H7 (cell line): ENCODE results near the gene UBL4B. TPM values are rescaled to one million over a fixed set of nuclear protein-coding genes. Genes with fewer than 3 reads are reported as not detected.
A peak's percentile ranks its signal among the peaks of the same experiment; 100 is the strongest.

Source experiments
- DNase-seq: peaks from one replicate; pipeline ENCODE4 v3.0.0; 2012
- H3K27me3 ChIP-seq: 2 replicates; pipeline ENCODE4 v1.6.0; 2011; ENCODE audit warnings: mild to moderate bottlenecking, low read length; ENCODE audit not compliant: control insufficient read depth, insufficient read depth
- H3K36me3 ChIP-seq: replicated peaks from 2 replicates; pipeline ENCODE4 v1.5.1; 2011; ENCODE audit warnings: low read length; ENCODE audit not compliant: control insufficient read depth, insufficient read depth
- H3K4me3 ChIP-seq: 2 replicates; pipeline ENCODE4 v1.5.1; 2011; ENCODE audit warnings: low read depth, mild to moderate bottlenecking, control low read depth, low read length, moderate library complexity; ENCODE audit not compliant: insufficient read depth
- total RNA-seq: library from RNA; depleted of rRNA; stranded (reverse); fragments of >200 nt; shearing (Covaris generic); gene quantifications from 2 replicates; pipeline ENCODE4 v1.2.3, GENCODE V29; 2014

The UBL4B gene
- total RNA-seq, 1 experiment from 2014 or later, result not detected

DNA sequence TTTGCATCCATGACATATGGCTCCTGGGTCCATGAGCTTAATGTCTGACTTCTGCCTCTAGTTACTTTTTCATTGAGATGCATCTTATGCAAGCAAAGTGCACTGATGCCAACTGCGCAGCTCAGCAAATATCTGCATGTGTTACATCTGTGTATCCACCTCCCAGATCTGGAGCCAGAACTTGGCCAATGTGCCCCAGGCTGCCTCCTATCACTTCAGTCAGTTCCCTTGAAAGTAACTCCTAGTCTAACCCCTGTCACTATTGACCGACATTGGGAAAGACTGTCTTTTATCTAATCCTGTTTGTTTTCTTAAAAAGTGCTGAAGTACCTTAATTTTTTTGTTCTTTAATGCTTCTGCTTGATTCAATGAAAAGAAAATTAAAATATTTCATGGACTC lies 19.3 kb upstream of the UBL4B start:
- no peak for DNase-seq
- H3K36me3 ChIP-seq, result no peaks in the 10 kb centered on the region
- peaks cover 7% of the 10 kb centered on the region; the same call in 1 of the 2 replicates for H3K27me3 ChIP-seq
- no peak overlapping the region for H3K4me3 ChIP-seq

GRCh38 chr1:110094931-110095654 lies 17.1 kb upstream of the UBL4B start:
- H3K27me3 ChIP-seq, result peaks cover 3% of the 10 kb centered on the region; the same call in 1 of the 2 replicates
- H3K36me3 ChIP-seq, result no peaks in the 10 kb centered on the region
- H3K4me3 ChIP-seq, result no peak overlapping the region
- peak; percentile 24 for DNase-seq

DNA sequence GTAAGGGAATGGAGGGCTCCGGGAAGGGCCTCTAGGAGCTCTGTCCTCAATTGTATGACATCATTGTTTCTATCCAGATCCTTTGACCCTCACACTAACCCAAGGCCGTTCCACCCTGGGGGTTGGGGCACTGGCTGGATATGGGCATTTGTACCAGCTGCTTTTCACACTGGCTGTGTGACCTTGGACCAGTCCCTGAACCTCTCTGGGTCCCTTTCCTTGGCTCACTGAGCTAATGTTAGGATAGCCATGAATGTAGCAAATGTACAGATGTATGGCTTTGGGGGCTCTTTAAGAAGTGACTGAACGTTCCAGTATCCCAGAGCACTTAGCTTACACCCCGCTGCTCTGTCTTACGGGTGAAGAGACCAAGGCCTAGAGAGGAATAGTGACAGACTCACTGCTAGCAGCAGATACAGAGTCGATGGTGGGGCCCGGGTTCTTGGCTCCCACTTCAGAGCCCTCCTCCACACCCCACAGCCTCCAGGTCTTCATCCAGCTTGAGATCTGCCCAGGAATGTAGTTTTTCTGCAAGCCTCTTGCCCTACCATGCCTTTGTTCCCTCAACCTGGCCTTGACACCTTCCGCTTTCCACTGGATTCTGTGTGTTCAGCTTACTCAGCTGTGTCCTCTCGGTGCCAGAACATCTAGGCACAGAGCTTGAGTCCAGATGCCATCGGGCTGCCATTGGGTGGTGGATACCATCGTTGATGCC lies 14.6 kb upstream of the UBL4B start:
- H3K36me3 ChIP-seq, result no peaks in the 10 kb centered on the region
- H3K27me3 ChIP-seq, result peaks cover 2% of the 10 kb centered on the region; the same call in 1 of the 2 replicates
- no peak for DNase-seq
- H3K4me3 ChIP-seq, result no peak overlapping the region

DNA sequence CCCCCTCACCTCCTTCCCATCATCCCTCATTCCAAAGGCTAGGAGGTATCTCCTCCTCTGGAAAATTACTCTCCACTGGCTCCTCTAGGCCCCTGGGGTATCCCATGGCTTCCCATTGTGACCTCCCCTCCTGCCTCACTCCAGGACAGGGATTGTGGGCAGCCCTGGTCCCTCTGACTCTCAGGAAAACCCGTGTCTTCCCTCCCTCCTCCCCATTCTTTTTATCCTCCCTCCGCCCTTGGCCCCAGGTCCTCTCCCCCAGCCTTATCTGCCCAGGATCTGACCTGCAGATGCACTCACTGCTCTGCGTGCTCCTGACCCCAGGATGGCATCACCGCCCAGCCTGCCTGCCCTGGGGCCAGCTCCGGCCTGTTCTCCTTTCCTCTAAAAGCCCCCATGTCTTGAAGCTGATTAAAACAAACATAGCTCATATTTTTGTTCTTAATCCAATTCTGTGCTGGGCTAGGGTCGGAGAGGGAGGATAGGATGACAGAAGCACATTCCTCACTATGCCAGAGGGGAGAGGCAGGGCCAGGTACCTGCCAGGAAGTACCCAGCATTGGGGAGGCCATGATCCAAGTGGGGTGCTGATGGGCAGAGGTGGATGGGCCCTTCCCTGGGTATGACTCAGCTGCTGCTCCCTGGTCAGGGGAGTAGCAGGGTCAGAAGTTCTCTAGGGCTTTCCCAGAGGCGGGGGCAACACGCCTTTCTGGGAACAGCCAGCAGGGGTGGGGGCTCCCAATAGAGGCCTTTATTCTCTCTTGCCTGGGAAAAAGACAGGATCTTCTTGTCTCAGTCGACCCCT lies 13.8 kb upstream of the UBL4B start:
- no peak overlapping the region for H3K4me3 ChIP-seq
- no peak for DNase-seq
- H3K36me3 ChIP-seq, result no peaks in the 10 kb centered on the region

GRCh38 chr1:110100335-110100734 lies 11.9 kb upstream of the UBL4B start:
- no peak for DNase-seq
- Histone ChIP-seq H3K4me3 (no peak overlapping the region), H3K27me3 (no peaks in the 10 kb centered on the region; the same call in 1 of the 2 replicates), H3K36me3 (no peaks in the 10 kb centered on the region)

More for the DNA sequence above, 13.8 kb upstream of the UBL4B start:
- peaks cover 2% of the 10 kb centered on the region; the same call in 1 of the 2 replicates for H3K27me3 ChIP-seq

DNA sequence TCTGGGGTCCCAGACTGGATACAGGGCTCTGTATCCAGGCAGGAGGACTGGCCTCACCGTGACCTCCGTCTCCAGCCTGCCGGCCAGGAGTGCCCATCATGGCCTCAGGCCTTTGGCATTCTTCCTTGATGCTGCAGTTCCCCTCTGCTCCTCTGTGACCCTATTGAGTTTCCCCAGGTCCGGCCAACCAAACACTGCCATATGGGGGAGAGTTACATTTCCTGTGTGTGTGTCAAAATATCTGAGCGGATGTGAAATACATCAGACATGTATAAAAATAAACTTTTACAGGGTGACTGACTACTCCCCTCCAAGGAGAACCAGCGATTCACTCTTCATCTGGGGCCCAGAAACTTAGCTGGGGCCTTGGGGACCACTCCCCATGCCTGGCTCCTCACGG lies 10.2 kb upstream of the UBL4B start:
- H3K4me3 ChIP-seq, result no peak overlapping the region
- no peaks in the 10 kb centered on the region for H3K36me3 ChIP-seq
- DNase-seq, result no peak
- no peaks in the 10 kb centered on the region; the same call in 1 of the 2 replicates for H3K27me3 ChIP-seq

DNA sequence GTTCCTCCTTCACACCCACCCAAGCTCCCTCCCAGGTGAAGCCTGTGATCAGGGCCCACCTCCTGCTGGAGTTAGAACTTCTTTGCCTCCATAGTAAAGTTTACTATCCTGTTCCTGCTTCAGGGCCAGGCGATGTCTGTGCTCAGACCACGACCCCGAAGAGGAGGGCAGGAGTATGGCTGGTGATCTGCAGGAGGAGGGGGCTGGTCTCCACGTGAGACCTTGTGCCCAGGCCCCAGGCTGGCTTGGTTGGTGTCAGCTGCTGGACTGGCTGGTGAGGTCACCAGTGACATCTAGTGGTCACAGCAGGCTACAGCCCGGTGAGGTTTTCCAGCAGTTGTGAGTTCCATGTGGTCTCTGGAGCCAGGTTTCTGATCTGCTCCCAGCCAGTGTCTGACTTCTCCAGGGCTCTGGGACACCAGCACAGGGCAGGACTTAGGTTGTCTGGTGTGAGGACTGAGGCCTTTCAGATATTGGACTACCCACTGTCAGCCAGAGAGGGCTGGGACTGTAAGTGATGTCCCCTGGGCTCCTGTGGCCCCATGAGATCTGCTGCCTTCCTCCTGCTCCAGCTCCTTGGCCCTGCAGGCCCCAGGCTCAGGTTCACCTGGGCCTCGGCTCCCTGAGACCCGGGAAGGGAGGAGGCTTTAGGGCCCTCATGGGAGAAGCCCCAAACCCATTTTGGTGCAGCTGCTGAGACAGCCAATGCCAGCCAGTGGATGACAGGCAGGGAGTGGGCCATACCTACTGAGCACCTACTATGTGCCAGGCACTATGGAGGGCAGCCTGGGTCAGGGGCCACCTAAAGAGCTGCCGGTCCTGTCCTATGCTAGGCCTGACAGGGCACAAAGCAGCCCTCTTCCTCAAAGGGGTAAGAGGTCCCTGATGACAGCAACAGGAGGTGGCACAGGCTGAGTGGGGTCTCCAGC lies 6.0 kb upstream of the UBL4B start:
- peak; percentile 93 for DNase-seq
- H3K36me3 ChIP-seq, result no peaks in the 10 kb centered on the region
- H3K4me3 ChIP-seq, result no peak overlapping the region
- no peaks in the 10 kb centered on the region; the same call in 1 of the 2 replicates for H3K27me3 ChIP-seq

GRCh38 chr1:110107867-110108469 lies 4.3 kb upstream of the UBL4B start:
- no peaks in the 10 kb centered on the region for H3K36me3 ChIP-seq
- no peak overlapping the region for H3K4me3 ChIP-seq
- no peaks in the 10 kb centered on the region; the same call in 1 of the 2 replicates for H3K27me3 ChIP-seq
- DNase-seq, result no peak

GRCh38 chr1:110111081-110111480 lies 1.2 kb upstream of the UBL4B start:
- H3K27me3 ChIP-seq, result no peaks in the 10 kb centered on the region; the same call in 1 of the 2 replicates
- H3K36me3 ChIP-seq, result no peaks in the 10 kb centered on the region
- no peak for DNase-seq
- H3K4me3 ChIP-seq, result no peak overlapping the region

DNA sequence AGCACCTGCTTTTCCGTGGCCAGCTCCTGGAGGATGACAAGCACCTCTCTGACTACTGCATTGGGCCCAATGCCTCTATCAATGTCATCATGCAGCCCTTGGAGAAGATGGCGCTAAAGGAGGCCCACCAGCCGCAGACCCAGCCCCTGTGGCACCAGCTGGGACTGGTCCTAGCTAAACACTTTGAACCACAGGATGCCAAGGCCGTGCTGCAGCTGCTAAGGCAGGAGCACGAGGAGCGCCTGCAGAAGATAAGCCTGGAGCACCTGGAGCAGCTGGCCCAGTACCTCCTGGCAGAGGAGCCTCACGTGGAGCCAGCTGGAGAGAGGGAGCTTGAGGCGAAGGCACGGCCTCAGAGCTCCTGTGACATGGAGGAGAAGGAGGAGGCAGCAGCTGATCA lies 413 bp downstream of the UBL4B start:
- DNase-seq, result no peak
- H3K27me3 ChIP-seq, result no peaks in the 10 kb centered on the region; the same call in none of the 2 replicates

DNA sequence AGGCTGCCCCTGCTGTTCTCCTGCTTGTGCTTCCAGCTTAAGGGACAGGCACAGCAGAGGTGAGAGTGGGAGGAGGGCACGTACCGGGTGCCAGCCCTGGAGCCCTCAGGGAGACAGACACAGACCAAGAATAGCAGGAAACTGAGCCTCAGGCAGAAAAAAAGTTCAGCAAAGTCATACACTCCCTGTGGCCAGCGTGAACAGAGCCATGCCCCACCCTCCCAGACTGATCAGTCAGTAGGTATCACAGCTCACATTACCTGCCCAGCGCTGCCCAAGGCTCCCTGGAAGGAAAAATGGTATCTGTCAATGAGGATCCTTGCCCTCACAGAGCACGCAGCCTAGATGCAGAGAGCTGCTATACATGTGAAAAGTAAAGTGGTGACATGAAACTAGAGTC lies 1.3 kb downstream of the UBL4B start:
- DNase-seq, result no peak
- Histone ChIP-seq H3K4me3 (no peak overlapping the region), H3K36me3 (no peaks in the 10 kb centered on the region), H3K27me3 (no peaks in the 10 kb centered on the region; the same call in none of the 2 replicates)

More for the DNA sequence above, 413 bp downstream of the UBL4B start:
- H3K36me3 ChIP-seq, result no peaks in the 10 kb centered on the region
- no peak overlapping the region for H3K4me3 ChIP-seq

DNA sequence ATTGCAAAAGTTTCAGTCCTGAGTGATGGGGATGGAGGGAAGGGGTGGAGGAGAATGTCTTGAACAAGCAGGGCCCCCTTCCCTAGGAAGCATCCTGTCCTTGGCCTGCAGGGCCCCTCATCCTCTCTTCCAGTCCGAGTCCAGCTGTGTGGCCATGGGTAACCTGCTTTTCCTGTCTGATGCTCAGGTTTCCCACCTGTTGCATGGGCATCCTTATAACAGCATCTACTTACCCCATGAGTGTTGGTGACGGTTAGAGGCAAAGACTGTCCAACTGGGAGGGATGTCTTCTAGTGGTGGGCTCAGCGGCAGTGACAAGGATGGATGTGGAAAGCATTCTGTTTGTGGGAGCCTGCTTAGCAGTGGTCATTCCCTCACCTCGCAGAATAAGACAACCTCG lies 1.9 kb downstream of the UBL4B start:
- H3K27me3 ChIP-seq, result no peaks in the 10 kb centered on the region; the same call in none of the 2 replicates

GRCh38 chr1:110114784-110115183 lies 2.5 kb downstream of the UBL4B start:
- H3K4me3 ChIP-seq, result no peak overlapping the region
- no peaks in the 10 kb centered on the region; the same call in none of the 2 replicates for H3K27me3 ChIP-seq
- no peaks in the 10 kb centered on the region for H3K36me3 ChIP-seq
- DNase-seq, result no peak

More for the DNA sequence above, 1.9 kb downstream of the UBL4B start:
- Histone ChIP-seq H3K4me3 (no peak overlapping the region), H3K36me3 (no peaks in the 10 kb centered on the region)
- no peak for DNase-seq
